HG03460 (cell line): ENCODE data around the gene GJA4.
"Not testable (repeated sequence)": the region's sequence is repeated elsewhere in the genome, so short reads cannot be mapped to it uniquely, and the experiment has no call there.

ENCODE experiments used
- ATAC-seq: cut with Tn5 transposase; IDR thresholded peaks from one replicate; pipeline ENCODE4 v1.9.1; 2021; ENCODE audit not compliant: unreplicated experiment

The GJA4 gene

DNA sequence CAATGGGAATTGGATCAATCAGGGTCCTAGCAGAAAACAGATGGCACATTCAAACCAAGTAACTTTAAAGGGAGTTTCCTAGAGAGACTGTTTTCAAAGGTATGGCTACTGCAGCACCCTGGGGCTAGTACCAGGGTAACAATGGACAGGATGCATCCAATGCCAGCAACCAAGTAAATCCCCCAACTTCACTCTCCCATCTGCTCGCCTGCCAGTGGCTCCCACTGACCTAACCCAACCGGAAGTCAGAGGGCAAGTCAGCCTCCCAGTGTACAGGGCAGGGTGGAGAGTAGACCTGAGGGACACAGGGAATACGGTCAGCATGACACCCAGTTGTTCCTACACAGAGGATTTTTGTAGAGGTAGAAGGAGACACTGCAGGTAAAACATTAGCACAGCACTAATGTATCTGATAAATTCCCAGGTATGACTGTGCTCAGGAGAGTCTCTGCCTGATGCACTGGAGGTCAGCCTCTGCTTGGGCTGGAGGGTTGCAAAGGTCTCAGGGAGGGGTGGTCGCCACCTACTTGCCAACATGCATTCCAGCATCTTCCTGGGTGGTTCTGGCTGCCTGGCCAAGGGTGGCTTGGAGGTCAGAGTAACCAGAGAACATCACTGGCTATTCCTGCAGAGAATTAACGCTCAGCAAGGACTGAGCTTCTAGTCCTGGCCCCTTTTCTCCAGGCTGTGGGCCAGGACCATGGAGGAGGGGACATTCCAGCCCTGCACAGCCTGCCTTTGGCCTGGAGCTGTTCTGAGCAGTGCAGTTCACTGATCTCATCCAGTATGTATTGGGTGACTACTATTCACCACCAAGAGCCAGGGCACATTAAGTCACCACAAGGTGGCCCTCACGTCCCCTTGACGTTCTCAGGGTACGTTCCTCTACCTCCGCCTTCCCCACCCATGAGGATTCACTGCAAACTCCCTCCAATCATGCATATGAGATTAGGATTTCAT is 5.1 kb upstream of the GJA4 start:
- no peak for ATAC-seq

DNA sequence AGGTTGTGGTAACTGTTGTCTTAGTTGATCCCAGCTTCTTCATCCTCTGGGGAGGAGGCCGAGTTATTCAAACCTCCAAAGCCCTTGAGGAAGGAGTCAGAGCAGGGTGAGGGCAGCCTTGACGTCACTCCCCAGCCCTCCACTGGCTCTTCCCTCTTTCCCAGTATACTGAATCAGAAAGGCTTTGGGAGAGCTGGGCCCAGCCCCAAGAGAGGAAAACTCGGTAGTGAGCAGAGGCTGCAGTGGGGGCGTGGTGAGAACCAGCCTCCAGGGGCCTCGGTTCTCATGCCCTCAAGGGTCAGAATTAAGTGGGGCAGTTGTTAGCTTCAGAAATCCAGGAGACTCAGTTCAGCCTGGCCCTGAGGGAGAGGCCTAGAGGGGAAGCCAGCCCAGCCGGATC is 1.8 kb upstream of the GJA4 start:
- no peak for ATAC-seq

DNA sequence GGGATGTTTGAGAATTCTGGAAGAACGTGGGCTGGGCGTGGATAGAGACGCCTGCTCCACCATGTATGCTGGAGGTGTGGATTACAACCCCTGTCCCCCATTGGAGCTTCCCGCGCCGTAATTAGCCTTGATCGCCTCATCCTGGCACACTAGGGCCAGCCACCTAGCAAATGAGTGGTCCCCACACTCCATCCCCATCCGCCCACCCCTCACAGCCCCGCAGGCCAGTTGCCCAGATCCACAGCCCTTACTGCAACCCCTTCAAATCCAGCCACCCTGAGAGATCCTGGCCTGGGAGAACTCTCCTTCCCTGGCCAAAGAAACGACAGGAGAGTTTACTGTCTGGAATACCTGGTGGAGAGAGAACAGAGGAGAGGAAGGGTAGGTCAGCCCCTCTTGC is 375 bp upstream of the GJA4 start:
- ATAC-seq: no peak

DNA sequence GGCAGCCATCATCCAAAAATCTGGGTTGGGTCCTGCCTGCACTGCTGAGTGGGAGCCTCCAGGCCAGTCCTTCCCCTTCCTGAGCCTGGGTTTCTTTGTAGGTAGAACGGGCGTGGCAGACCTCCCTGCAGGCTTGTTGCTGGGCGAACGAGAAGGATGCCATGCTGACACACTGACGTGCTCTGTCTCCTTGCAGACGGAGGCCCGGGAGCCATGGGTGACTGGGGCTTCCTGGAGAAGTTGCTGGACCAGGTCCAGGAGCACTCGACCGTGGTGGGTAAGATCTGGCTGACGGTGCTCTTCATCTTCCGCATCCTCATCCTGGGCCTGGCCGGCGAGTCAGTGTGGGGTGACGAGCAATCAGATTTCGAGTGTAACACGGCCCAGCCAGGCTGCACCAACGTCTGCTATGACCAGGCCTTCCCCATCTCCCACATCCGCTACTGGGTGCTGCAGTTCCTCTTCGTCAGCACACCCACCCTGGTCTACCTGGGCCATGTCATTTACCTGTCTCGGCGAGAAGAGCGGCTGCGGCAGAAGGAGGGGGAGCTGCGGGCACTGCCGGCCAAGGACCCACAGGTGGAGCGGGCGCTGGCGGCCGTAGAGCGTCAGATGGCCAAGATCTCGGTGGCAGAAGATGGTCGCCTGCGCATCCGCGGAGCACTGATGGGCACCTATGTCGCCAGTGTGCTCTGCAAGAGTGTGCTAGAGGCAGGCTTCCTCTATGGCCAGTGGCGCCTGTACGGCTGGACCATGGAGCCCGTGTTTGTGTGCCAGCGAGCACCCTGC is 1.4 kb downstream of the GJA4 start:
- ATAC-seq: no peak

DNA sequence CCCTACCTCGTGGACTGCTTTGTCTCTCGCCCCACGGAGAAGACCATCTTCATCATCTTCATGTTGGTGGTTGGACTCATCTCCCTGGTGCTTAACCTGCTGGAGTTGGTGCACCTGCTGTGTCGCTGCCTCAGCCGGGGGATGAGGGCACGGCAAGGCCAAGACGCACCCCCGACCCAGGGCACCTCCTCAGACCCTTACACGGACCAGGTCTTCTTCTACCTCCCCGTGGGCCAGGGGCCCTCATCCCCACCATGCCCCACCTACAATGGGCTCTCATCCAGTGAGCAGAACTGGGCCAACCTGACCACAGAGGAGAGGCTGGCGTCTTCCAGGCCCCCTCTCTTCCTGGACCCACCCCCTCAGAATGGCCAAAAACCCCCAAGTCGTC is 2.0 kb downstream of the GJA4 start:
- no peak for ATAC-seq

DNA sequence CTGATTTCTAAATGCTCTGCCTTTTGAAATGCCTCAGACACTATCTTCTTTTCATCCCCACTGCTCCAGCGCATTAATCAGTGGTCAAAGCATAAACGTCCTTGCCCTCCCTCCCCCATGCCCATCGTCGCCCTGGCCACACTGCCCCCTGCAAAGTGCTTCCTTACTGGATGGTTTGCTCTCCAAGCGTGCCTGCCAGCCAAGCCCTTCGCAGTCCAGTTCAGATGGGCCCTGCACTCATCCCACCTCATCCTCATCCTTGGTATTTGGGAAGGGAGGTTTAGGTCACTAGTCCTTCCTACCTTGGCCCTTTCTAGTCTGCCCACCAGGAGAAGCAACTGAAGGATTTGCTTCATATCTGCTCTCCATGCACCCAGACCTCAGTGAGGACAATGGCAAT is 3.1 kb downstream of the GJA4 start:
- ATAC-seq: no peak

DNA sequence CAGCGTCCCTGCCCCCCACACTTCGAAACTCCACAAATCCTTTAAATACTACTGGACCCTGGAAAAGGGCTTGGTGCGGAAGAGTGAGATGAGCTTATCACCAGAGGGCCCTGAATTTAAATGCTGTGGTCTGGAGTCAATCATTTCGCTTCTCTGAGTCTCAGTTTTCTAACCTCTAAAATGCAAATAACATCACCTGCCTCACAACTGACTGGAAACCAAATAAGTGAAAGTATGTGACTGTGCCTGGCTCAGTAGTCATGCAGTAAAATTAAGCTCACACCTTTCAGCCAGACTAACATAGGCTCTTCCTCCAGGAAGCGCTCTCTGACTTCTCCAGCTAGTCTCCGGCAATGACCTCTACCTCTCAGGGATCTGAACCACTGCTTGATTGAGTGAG is 4.2 kb downstream of the GJA4 start:
- ATAC-seq: no peak

DNA sequence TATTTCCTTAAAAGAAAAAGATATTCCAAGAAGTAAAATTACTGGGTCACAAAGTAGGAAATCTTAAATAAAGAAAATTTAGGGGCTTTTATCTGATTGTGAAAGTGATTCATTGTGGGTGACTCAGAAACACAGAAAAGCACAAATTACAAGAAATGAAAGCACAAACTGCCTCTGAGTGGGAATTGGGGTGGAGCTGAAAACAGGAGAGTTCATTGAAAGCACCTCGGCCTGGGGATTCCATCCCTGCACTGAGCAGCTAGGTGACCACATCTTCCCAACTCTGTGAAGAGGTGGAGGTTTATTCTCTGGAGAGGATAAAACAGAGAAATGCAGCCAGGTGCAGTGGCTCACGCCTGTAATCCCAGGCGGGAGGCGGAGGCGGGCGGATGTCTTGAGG is 7.4 kb downstream of the GJA4 start:
- ATAC-seq: no peak

DNA sequence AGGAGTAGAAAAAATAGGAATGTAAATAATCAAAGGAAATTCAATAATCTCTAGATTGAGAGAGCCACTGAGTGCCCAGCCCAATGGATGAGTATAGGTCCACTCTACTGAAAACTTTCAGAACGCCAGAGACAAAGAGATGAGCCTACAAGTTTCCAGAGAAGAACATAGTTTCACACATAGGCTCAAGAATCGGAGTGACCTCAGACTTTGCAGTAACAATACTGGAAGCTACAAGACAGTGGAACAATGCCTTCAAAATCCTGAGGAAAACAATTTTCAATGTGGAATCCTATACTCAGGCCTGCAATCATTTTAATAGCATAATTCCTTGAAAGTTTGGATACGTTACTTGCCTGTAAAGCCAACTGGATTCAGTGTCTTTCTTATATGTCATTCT is 11.0 kb downstream of the GJA4 start:
- ATAC-seq: no peak

DNA sequence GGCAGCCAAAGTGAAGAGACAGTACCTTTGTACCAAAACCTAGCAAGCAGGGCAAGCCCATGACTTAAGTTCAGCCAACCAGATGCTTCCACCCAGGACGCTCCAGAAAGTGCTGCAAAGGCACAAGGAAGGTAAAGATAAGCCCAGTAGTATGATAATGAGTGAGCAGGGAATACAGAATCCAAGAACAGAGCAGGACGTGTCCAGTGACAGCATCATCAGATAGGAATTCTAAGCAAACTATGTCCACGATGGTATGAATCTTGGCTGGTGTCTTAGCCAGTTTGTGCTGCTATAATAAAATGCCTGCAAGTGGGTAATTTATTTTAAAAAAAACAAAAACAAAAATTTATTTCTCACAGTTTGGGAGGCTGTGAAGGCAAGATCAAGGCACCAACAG is 13.6 kb downstream of the GJA4 start:
- no peak for ATAC-seq

DNA sequence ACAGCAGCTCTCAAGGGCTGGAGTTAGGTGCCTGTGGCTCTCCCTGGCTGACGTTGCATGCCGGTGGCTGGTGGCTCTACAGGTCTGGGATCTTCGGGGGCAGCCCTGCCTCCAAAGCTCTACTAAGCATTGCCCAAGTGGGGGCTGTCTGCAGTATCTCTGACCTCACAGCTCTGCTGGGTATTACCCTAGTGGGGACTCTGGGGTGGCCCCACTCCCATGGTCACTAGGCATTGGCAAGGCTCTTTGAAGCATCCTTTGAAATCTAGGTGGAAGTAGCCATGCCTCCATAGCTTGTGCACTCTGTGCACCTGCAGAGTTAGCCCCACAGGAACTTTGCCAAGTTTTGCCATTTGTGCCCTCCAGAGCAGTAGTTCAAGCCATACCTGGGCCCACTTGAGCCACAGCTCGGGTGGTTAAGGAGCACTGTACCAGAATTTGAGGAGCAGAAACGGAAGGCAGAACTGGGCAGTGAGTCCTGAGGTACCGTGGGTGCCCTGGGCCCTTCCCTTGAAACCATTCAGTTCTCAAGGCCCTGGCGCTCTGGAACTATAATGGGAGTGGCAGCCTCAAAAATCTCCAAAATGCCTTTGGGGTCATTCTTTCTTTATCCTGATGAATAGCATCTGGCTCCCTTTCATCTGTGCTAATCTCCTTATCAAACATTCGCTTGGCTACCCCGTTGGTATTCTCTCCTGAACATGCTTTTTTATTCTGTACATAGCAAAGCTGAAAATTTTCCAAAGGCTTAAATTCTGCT is 15.4 kb downstream of the GJA4 start:
- ATAC-seq: no peak

DNA sequence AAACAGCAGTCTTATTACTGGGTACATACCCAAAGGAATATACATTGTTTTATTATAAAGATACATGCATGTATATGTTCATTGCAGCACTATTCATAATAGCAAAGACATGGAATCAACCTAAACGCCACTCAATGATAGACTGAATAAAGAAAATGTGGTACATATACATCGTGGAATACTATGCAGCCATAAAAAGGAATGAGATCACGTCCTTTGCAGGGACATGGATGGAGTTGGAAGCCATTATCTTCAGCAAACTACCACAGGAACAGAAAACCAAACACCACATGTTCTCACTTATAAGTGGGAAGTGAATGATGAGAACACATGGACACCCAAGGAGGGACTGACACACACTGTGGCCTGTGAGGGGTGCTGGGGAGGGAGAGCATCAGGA is 18.0 kb downstream of the GJA4 start:
- ATAC-seq: not testable (repeated sequence)

DNA sequence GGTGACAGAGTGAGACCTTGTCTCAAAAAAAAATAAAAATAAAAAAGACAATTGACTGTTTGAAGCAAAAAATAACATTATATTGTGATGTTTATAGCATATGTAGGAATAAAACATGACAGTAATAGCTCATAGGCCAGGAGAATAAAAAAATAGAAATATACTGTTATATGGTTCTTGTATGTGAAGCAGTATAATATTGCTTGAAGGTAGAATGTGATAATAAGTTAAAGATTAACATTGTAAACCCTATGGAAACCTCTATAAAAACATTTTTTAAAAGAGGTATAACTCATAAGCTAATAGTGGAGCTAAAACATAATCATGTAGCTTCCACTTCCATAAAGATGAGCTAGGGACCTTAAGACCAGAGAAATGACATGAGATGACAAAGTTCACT is 23.5 kb downstream of the GJA4 start:
- no peak for ATAC-seq

DNA sequence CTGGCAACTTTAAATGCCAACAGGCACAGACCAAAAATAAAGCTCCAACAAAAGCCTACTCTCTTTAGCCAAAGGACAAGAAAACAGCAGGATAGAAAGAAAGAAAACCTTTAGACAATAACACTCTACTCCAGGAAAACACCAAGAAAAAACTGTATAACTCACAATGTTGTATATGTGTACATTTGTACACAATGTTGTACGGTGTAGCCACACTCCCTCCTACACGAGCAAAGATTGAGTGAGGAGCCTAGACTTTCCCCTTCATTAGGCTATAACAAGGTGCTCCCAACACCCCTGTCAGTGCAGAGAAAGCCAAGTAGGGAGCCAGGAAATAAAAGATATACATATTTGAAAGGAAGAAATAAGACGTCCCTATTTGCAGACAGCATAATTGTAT is 24.0 kb downstream of the GJA4 start:
- ATAC-seq: no peak

DNA sequence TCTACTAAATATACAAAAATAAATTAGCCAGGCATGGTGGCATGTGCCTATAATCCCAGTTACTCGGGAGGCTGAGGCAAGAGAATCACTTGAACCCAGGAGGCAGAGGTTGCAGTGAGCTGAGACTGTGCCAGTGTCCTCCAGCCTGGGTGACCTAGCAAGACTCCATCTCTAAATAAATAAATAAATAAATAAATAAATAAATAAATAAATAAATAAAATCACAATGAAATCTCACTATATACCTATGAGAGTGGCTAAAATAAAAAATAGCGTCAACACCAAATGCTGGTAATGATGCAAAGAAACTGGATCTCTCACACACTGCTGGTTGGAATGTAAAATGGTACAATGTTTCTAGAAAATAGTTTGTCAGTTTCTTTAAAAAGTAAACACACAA is 26.1 kb downstream of the GJA4 start:
- not testable (repeated sequence) for ATAC-seq

DNA sequence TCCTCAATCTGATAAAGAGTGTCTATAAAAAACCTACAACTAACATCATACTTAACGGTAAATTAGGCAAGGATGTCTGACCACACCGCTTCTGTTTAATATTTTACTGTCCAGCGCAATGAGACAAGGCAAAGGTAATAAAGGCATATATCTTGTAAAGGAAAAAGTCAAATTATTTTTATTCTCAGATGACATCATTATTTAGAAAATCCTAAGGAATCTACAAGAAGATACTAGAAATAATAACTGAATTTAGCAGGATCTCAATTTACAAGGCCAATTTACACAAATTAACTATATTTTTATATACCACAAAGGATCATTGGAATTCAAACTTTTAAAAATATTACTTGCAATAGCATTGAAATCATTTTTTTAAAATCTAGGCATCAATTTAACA is 29.4 kb downstream of the GJA4 start:
- ATAC-seq: no peak

DNA sequence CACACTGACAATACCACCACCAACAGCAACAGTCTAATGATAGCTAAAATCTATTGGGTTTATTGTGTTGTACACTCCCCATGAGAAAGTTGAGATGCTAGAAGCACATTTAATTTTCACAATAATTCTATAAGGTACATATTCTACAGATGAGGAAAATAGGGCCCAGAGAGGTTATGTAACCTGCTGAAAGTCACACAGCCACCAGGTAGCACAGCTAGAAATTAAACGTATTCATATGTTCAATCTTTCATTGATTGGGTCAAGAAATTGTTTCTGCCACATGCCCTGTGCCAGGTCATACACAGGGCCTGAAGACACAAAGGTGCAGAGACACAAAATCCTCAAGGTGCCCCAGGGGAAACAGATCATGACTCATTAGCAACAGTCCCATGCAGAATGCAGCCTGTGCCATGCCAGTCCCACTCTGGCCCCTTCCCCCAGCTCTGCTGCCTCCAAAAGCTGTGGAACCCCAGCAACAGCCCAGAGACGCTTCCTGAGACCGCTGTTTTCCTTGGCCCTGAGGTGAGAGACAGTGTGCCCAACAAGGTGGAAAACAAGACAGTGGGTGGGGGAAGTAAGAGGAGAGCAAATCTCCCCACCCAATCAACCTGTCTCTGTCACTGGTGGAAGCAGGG is 32.1 kb downstream of the GJA4 start:
- no peak for ATAC-seq

DNA sequence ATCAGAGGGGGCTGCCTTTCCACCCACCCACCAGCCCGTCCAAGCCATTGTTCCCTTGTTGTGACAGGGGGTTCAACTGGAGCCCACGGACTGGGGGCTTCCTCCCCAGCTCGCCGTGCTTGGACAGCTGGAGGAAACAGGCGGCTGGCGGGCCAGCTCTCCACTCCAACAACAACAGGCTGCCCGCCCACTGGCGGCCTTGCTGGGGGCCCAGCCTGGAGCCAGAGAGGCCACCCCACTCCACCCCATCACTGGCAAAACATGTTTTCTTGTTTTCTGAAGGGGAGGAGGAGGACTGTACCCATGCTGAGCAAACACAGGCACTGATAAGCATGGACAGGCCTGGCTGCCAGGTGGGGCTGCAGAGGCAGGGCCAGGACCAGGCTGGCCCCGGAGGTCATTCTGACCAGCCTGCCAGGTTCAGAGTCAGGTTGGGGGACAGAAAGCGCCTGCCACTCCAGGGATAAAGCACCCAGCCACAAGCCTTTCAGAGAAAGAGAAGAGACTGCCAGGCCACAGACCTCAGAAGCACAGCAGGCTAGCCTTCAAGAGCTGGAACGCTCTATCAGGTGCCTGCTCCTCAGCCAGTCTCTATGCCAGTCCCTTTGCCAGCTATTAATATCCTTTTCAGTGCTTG is 32.8 kb downstream of the GJA4 start:
- no peak for ATAC-seq

DNA sequence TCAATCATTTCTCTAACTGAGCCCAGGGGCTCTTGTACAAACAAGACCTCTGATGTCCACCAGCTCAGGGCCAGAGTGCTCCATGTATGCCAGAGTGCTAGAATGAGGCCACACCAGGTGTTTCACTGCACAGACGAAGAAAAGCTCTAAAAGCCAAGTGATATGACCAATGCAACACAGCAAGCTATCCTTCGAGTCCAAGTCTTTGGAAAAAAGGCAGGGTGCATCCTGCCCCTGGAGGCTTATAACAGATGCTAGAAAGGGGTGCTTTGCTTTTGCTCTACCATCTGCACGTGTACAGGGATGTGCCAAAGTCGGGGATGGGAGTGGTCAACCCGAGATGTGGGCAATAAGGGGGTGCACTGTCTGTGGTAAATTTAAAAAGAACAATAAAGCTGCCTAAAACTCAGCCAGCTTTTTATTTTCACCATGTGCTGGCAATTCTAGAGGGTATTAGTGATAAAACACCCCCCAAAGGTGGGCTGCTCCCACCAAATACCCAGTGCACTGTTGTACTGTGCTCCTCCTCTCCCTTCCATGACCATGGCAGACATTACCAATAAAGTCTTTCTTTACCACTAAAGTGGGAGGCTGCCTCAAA is 34.6 kb downstream of the GJA4 start:
- no peak for ATAC-seq

DNA sequence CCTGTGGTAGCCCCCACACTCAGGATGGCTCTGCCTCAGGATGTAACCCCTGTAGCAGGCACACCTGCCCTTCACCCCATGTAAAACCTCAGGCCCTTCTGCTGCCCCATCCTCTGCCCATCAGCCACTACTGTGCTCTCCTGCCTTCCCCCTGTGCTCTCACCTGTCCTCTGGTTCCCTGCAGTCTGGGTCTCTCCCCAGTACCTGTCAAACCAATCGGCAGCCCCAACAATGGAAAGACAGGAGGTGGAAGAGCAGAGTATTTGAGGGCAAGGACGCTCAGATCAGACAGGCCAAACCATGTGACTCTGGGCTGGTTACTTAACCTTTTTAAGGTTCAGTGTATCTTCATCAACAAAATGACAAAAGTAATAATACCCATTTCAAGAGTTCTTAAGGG is 35.8 kb downstream of the GJA4 start:
- no peak for ATAC-seq
